ENCODE data around the gene FOXN3.

GRCh38 chr14:89360277-89360676 is 56.8 kb downstream of the FOXN3 start:
- TF ChIP-seq POLR2AphosphoS5 (IDR thresholded peaks at IDR 0.05; ENCODE audit: borderline replicate concordance, low read depth, low read length): no peak
- no peak for TF ChIP-seq EZH2 (IDR thresholded peaks at IDR 0.05)

Data from SK-N-MC (cell line).